Activated T-helper 1 cell treated with anti-CD3 and anti-CD28 coated beads, Interleukin-2, amount 50 U/mL, for 16 hours (primary cell): ENCODE measurements around the gene TWIST2.

Source experiments
- DNase-seq, 2 donors: peaks; one replicate each; pipeline ENCODE4 v3.0.0-alpha.2; 2020; ENCODE audit warnings: low read depth in 1 of 2, low spot score in 1 of 2

The TWIST2 gene

GRCh38 chr2:238835726-238836301 is 12.1 kb upstream of the TWIST2 start:
- DNase-seq: no peak

DNA sequence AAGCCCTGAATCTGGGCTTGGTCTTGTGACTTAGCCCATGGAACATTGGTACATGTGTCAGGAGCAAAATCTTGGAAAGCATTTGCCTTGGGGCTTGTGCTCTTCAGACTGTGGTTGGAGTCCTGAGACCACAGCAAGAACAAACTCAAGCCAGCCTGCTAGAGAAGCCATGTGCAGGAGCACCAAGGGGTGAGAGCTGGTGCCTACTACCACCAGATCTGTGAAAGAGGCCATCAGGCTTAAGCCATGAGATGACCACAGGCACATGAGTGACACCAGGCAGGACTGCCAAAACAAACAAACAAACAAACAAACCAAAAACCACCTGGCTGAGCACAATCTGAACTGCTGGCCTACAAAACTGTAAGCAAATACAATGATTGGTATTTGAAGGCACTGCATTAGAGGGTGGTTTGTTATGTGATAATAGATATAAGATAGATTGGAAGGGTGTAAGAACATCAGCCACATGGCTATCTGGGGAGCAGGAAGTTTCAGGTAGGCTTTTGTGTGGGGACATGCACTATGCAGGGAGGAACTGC is 9.0 kb upstream of the TWIST2 start:
- no peak for DNase-seq

GRCh38 chr2:238839428-238839827 is 8.5 kb upstream of the TWIST2 start:
- DNase-seq: no peak

- DNase-seq: no peak
These were observed 6.2 kb upstream of the TWIST2 start for GRCh38 chr2:238841542-238842164.

DNA sequence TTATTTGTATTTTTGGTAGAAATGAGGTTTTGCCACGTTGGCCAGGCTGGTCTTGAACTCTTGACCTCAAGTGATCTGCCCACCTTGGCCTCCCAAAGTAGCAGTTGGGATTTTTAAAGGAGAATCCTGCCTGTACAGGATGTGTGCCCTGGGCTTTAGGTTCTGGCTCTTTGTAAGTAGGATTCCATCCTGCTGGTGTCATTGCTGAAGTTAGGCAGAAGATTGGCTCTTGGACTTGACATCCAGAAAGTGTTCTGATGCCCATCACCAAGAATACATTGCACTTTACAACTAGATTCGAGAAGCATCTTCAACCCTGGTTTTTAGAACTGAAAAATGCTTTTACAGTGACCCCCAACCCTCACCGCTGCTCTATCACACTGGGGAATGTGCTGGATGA is 4.4 kb upstream of the TWIST2 start:
- no peak for DNase-seq

DNA sequence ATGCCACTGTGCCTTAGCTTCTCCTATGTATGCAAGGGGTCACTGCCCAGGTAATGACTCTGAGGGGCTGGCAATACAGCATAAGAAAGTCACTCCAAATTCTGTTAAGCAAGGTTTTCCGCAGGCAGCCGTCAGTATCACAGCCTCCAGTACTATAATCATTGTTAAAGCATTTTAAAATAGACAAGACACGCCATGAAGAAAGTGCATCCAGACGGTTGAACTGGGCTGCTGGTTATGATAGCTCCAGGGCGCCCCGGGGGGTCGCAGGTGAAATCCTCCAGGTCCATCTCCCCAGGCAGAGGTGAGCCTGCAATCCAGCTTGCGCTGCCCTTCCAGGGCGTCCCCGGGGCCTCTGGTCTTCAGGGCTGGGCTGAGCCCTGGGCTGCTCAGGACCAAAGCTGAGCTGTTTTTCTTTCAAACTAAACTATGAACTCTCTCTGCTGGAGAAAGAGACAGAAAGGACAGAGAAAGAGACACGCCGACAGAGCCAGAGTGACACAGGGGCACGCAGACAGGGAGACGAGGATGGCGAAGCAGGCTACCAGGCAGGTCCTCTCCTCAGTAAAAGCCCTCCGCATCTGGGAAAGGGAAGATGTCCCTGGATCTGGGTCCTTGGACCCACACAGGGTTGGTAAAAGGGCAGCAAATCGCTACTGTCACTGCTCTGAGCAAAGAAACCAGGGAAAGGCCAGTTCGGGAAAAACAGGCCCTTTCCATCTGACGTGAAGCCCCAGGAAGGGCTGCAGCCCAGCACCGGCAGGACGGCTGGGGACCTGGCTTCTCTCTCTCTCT is 2.1 kb upstream of the TWIST2 start:
- no peak for DNase-seq

DNA sequence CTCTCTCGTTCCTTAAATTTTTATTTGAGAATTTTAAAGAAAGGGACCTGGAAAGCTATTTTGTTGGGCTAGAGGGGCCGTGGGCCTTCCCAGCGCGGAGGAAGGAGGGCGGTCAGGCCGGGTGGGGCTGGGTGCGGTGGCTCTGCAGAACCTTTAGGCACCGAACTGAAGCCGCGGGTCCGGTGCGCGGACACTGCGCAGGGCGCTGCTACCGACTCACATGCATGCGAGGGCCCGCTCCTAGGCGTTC is 1.6 kb upstream of the TWIST2 start:
- no peak for DNase-seq

DNA sequence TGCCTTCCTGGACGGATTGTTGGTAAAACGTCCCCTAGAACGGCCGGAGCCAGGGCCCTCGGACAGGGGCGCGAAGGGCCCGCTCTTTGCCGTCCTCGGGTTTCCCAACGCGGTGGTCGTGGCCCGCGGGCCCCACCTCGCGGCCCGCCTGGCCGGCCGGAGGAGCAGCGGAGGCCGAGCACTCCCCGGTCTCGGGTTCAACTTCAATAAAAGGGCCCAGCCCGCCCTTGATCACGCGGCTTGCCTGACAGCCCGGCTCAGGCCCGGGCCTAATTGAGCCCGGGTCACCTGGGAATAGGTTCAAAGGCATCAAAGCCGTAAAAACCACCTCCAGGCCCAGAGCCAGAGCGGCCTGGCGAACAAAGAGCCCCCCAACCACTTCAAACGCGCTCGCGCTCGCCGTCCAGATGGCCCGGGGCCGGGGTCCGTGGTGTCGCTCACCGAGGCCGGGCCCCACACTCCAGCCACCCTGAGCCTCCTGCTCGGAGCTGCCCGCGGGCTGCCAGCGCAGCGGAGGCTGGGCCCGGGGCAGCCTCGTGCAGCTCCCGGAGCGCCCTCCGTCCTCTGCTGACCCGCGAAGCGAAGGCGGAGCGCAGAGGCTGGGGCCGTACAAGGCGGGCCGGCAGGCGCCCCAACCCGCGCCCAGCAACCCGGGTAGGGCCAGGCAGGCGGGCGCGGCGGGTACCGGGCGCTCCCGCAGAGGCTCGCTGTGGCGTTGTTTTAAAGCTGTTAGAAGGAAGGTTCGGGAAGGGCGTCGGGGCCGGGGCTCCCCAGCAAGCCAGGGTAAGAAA is 1.1 kb upstream of the TWIST2 start:
- DNase-seq: no peak

- no peak for DNase-seq
These were observed 475 bp upstream of the TWIST2 start for GRCh38 chr2:238847419-238847801.

DNA sequence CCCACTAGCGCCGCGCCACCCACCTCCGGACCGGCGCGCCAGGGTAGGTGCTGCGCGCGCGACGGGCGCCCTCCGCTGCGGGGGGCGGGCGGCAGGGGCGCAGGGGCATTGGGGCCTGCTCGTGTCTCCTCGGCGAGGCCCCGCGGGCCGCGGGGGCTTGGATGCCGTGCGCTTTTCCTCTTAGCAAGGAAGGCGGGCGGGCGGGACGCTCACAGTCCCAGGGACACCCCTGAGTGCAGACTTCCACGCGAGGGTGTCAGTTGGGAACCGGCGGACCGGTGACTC is 748 bp downstream of the TWIST2 start:
- no peak for DNase-seq

DNA sequence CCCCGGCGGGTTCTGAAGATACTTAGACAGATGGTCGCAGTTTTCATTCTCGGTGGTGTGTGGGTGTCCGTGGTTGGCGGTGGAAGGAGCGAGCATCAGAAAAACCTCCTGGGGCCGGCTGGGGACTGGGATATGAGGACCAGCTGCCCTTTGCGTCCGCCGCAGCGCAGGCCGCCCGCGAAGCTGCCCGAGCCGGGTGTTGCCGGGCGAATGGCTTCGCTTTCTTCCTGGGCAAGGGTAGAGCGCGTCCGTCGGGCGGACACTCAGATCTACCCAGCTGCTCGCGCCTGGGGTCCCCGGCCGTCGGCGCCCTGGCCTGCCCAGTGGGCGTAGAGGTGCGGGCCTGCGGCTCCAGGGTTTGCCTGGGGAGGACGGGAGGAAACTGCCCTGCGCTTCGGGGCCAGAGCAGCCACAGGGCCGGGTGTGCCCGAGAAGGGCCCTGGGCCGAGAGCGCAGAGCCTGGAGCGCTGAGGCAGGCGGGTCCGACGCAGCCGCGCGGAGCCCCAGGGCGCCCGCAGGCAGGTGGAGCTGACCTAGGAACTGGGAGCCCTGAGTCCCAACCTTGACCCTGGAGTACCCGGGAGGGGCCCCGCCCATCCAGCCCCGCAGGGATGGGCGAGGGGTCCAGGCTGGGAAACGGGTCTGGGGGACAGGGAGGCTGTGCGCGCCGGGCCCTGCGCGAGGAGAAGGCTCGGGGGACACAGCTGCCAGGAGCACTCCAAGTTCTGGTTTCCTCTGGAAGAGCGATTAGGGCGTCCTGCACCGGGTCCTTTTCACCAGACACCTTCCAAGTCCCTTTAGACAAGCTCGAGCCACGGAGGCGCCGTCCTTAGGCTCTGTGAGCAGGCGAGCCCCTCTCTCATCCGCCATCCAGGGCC is 1.3 kb downstream of the TWIST2 start:
- DNase-seq: no peak

DNA sequence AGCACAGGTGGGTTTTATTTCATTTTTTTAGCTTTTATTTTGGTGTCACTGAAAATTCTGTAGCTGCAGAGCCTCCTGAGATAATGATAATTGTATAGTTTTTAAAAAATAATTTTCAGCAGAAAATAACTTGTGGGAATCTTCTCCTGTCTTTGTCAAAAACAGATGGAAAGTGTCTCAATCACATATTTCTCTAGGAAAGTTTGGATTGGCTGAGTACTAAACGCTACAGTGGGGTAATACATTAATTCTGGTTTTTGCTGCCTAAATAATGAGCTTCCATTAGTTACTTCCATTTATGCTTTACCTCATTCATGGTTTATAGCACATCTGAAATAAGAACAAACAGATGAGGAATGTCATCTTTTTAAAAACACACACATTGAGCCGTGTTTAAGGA is 2.2 kb downstream of the TWIST2 start:
- DNase-seq: no peak

GRCh38 chr2:238851026-238851425 is 3.1 kb downstream of the TWIST2 start:
- no peak for DNase-seq

DNA sequence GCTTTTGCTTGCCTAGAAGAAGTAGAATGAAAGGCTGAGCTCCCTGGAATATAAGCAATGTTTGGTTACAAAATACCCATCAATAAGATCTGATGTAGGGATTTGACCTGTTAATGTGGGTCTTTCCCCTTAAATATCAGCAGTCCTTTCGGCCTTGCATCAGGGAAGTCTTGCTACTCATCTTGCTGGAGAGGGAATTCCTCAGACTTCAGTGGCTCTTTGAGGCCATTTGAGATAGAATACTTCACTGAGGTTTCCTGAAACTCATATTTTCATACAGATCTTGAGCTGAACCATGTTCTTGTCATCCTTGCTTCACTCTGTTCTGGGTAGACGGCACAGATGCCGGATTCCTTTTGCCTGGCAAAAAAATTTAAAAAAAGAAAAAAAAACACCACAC is 3.9 kb downstream of the TWIST2 start:
- no peak for DNase-seq

- DNase-seq: no peak
These were observed 4.5 kb downstream of the TWIST2 start for GRCh38 chr2:238852206-238852869.

DNA sequence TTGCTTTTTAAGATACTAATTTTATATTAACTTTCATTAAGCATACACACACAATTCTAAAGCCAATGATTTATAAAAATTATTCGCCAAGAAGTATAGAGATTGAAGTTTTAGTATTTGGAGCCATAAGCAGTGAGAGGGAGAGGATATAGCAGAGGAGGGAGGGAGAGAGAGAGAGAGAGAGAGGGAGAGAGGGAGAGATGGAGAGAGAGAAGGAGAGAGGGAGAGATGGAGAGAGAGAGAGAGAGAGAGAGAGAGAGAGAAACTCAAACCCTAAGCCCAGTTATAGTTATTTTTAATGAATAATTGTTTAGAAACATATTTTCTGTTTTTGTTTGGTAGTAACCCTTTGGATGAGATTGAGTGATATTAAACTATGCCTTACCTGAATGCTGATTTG is 5.3 kb downstream of the TWIST2 start:
- no peak for DNase-seq

DNA sequence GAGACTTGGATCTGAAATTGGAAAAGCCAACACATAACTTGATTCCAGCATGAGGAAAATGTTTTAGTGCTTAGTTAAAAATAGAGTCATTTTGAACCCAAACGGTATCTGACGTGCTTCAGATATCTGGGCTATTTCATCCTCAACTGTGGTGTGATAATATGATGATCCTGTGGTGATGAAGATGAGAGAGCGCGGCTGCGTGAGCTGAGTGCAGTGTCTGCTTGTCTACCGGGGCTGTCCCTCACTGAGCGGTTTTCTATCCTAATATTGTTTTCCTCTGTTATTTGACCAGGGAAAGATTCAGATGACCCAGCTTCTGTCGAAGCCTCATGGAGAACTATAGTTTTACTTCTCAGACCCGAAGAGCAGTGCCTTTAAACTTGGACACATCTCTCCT is 5.8 kb downstream of the TWIST2 start:
- DNase-seq: no peak

DNA sequence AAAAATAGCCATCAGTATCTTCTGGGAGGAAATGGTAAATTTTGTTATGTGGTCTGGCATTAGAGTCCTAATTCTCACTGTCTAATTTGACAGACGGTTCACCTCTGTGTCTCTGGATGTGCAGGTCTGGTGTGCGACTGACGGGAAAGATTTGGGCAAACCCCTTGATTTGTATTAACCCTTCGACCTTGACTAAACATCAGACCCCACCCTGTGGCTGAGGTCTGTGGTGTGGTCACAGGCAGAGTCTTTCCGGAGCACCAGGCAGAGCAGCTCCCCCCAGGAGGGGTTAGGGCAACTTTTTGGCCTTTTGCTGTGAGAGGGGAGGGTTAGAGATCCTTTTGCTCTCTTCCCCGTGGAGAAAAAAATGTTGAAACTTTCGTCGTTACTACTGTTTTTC is 6.4 kb downstream of the TWIST2 start:
- DNase-seq: no peak

GRCh38 chr2:238854699-238855229 is 6.9 kb downstream of the TWIST2 start:
- no peak for DNase-seq

DNA sequence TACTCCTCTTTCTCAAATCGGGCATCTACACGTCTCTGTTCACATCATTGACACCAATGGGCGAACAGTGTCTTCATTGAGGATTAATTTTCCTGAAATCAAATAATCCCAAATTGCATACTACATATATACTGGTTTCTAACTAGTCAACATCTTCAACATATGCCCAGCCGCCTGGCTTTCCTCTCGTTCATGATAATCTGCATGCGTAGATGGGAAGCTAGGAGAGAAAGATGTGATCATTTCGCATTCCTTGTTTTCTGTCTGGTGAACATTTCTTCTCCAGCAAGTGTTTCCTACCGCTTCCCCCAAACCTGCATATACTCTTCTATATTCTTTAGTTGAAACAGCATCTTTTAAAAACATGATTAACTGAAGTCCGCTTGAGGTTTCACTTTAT is 7.4 kb downstream of the TWIST2 start:
- no peak for DNase-seq
